KMS-11 (cell line): ENCODE results near the gene VSIG8.

Source experiments
- H2AFZ ChIP-seq: fragments of 200-600 bp; sonication (generic); 2 replicates; pipeline ENCODE4 v1.6.1; 2016; ENCODE audit warnings: antibody characterized with exemption, mixed run types, low read depth
- H3K27ac ChIP-seq: fragments of 200-600 bp; sonication (generic); 2 replicates; pipeline ENCODE4 v1.6.1; 2016; ENCODE audit warnings: mild to moderate bottlenecking, mixed run types
- H3K27me3 ChIP-seq: fragments of 200-600 bp; sonication (generic); 2 replicates; pipeline ENCODE4 v1.6.1; 2017; ENCODE audit warnings: mild to moderate bottlenecking, low read depth, mixed run types, moderate library complexity; ENCODE audit not compliant: insufficient read depth
- H3K36me3 ChIP-seq: fragments of 200-600 bp; sonication (generic); 2 replicates; pipeline ENCODE4 v1.6.1; 2017; ENCODE audit warnings: mild to moderate bottlenecking, mixed run types; ENCODE audit not compliant: insufficient read depth
- H3K4me1 ChIP-seq: fragments of 200-600 bp; sonication (generic); 2 replicates; pipeline ENCODE4 v1.6.1; 2016; ENCODE audit warnings: mild to moderate bottlenecking, low read depth, mixed run types; ENCODE audit not compliant: poor library complexity, severe bottlenecking
- H3K4me2 ChIP-seq: fragments of 200-600 bp; sonication (generic); 2 replicates; pipeline ENCODE4 v1.7.0; 2016; ENCODE audit warnings: mild to moderate bottlenecking, mixed run types
- H3K4me3 ChIP-seq: fragments of 200-600 bp; sonication (generic); IDR thresholded peaks from 2 replicates; pipeline ENCODE4 v1.6.1; 2017; ENCODE audit warnings: low read depth, low read length, mixed read lengths; ENCODE audit not compliant: insufficient read depth
- H3K79me2 ChIP-seq: fragments of 200-600 bp; sonication (generic); 2 replicates; pipeline ENCODE4 v1.6.1; 2016; ENCODE audit warnings: low read depth, mixed run types; ENCODE audit not compliant: insufficient read depth
- H3K9ac ChIP-seq: fragments of 200-600 bp; sonication (generic); 2 replicates; pipeline ENCODE4 v1.6.1; 2016; ENCODE audit warnings: mild to moderate bottlenecking, mixed run types
- H4K20me1 ChIP-seq: fragments of 200-600 bp; sonication (generic); 2 replicates; pipeline ENCODE4 v1.6.1; 2016; ENCODE audit warnings: mild to moderate bottlenecking, mixed run types; ENCODE audit not compliant: insufficient read depth
- TF ChIP-seq, protein P1 (sequence below): fragments of 200-600 bp; sonication (generic); conservative IDR thresholded peaks from 2 replicates; pipeline ENCODE4 v1.6.1; 2017; ENCODE audit warnings: low read depth, mild to moderate bottlenecking, antibody characterized with exemption, low read length, moderate library complexity, mixed read lengths

VSIG8 gene

DNA sequence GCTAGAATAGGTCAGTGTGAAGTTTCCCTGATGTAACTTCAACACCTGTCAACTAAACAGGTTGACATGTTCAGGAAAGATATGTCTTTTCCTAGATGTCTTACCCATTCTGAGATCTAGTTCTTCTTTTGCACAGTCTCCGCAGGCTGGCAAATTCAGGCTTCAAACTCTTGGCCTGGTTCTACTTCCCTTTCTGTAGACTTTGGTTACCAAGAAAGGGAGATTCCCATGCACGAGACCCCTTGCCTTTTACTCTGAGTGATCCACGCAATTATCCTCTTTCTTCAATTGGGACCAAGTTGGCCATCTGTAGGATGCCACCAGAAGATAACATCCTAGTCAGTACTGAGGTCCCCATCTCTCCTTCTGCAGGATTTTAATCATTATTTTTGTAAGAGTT lies 35.5 kb upstream of the VSIG8 start:
- Histone ChIP-seq H3K27me3 (no peaks in the 10 kb centered on the region), H3K79me2 (no peaks in the 10 kb centered on the region), H3K36me3 (no peaks in the 10 kb centered on the region), H3K27ac (no peak overlapping the region), H3K9ac (no peak overlapping the region), H2AFZ (no peak overlapping the region), H4K20me1 (no peaks in the 10 kb centered on the region), H3K4me1 (no peaks in the 10 kb centered on the region), H3K4me2 (no peak overlapping the region), H3K4me3 (no peak overlapping the region)
- TF ChIP-seq, protein P1, sequence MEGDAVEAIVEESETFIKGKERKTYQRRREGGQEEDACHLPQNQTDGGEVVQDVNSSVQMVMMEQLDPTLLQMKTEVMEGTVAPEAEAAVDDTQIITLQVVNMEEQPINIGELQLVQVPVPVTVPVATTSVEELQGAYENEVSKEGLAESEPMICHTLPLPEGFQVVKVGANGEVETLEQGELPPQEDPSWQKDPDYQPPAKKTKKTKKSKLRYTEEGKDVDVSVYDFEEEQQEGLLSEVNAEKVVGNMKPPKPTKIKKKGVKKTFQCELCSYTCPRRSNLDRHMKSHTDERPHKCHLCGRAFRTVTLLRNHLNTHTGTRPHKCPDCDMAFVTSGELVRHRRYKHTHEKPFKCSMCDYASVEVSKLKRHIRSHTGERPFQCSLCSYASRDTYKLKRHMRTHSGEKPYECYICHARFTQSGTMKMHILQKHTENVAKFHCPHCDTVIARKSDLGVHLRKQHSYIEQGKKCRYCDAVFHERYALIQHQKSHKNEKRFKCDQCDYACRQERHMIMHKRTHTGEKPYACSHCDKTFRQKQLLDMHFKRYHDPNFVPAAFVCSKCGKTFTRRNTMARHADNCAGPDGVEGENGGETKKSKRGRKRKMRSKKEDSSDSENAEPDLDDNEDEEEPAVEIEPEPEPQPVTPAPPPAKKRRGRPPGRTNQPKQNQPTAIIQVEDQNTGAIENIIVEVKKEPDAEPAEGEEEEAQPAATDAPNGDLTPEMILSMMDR: no peak

DNA sequence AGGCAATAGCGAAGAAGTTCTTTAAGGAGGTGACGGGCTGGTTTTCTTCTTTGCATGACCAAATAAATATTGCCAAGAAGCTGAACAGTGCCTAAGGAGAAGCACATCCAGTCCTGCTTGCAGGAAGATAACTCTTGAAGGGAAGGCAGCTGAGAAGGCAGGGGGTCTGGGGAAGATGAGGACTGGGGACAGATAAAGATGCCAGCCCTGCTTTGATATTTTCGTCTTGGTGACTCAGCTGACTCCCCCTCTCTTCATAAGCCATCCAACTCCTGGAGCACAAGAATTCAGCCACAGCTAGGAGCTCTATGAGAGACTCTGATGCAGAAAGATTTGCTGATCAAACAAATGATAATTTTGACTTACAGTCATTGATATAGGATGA lies 34.1 kb upstream of the VSIG8 start:
- TF ChIP-seq, protein P1: no peak

DNA sequence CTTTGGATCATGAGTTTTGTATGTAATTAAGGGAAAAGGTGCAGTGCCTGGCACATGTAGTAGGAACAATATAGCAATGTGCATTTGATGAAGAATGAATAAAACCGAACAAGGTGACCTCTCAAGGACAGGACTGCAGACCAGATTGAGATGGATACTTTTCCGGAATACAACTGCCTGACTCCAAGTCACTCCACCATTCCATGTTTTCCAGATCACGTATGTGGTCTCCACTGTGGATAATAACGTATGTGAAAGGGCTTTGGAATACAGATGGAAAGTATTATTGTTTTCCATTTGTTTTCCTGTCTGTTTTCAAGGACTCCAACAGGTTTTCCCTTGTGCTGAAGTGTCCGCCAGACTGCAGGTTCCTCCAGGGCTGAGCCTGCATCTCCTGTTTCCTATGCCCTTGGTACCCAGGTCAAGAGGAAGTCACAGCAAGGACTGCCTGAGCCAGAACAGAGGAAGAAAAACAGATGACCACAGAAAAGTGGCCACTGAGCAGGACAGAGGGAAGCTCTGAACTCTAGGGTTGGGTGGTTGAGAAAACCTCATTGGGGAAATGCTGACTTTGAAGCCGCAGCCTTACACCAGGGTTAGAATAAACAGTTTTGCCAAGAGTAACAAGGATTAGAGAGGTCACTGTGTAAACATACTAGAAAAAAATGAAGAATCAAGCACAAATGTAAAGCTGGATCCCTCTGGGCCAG lies 33.5 kb upstream of the VSIG8 start:
- Histone ChIP-seq H3K4me1 (peaks cover 5% of the 10 kb centered on the region), H3K36me3 (no peaks in the 10 kb centered on the region), H3K4me3 (no peak overlapping the region), H3K4me2 (no peak overlapping the region), H3K27ac (no peak overlapping the region), H3K79me2 (no peaks in the 10 kb centered on the region), H3K27me3 (no peaks in the 10 kb centered on the region), H3K9ac (no peak overlapping the region), H4K20me1 (no peaks in the 10 kb centered on the region), H2AFZ (no peak overlapping the region)
- TF ChIP-seq, protein P1: no peak

More for the DNA sequence above, 34.1 kb upstream of the VSIG8 start:
- Histone ChIP-seq H2AFZ (no peak overlapping the region), H3K4me3 (no peak overlapping the region), H3K9ac (no peak overlapping the region), H3K79me2 (no peaks in the 10 kb centered on the region), H3K27me3 (no peaks in the 10 kb centered on the region), H4K20me1 (no peaks in the 10 kb centered on the region), H3K27ac (no peak overlapping the region), H3K36me3 (no peaks in the 10 kb centered on the region), H3K4me2 (no peak overlapping the region), H3K4me1 (no peaks in the 10 kb centered on the region)

DNA sequence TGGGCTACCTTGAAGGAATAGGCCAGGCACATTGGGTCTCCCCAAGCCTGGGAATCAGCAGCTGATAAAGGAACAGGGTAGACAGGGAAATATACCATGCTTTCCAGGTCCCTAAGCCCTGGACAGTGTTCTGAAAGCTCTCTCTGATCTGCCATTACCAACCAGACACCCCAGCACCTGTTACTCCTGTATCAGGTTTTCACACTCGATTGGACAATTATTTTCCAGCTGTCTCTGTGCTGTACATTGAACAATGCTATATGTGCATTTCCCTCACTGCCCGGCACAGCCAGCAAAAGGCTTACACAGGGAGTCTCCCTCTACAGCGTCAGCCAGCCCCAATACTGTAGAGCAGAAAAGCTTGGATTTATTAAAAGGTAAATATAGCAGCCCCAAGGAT lies 32.8 kb upstream of the VSIG8 start:
- H3K4me1 ChIP-seq: peaks cover 5% of the 10 kb centered on the region
- no peaks in the 10 kb centered on the region for H4K20me1 ChIP-seq
- H3K4me2 ChIP-seq: no peak overlapping the region
- H3K36me3 ChIP-seq: no peaks in the 10 kb centered on the region
- TF ChIP-seq, protein P1: no peak
- H3K4me3 ChIP-seq: no peak overlapping the region
- H3K9ac ChIP-seq: no peak overlapping the region
- no peaks in the 10 kb centered on the region for H3K27me3 ChIP-seq
- no peaks in the 10 kb centered on the region for H3K79me2 ChIP-seq
- no peak overlapping the region for H2AFZ ChIP-seq
- H3K27ac ChIP-seq: no peak overlapping the region
